Parathyroid adenoma (tissue), 2 donors: ENCODE data around the gene RIC8A.

Experiments used
- H2AFZ ChIP-seq: fragments of 300-600 bp; sonication (generic); one replicate; pipeline ENCODE4 v1.7.0; 2017; ENCODE audit warnings: antibody characterized with exemption, mild to moderate bottlenecking
- H3K27ac ChIP-seq: fragments of 300-600 bp; sonication (generic); one replicate; pipeline ENCODE4 v1.7.0; 2017
- H3K27me3 ChIP-seq: fragments of 300-600 bp; sonication (generic); one replicate; pipeline ENCODE4 v1.7.0; 2017; ENCODE audit warnings: low read length; ENCODE audit not compliant: control insufficient read depth, insufficient read depth
- H3K36me3 ChIP-seq: fragments of 300-600 bp; sonication (generic); one replicate; pipeline ENCODE4 v1.7.0; 2017; ENCODE audit warnings: low read length; ENCODE audit not compliant: control insufficient read depth, insufficient read depth
- H3K4me1 ChIP-seq: fragments of 300-600 bp; sonication (generic); one replicate; pipeline ENCODE4 v1.7.0; 2017; ENCODE audit warnings: control low read depth
- H3K4me2 ChIP-seq: fragments of 300-600 bp; sonication (generic); one replicate; pipeline ENCODE4 v1.7.0; 2017; ENCODE audit warnings: low read length
- H3K4me3 ChIP-seq: fragments of 300-600 bp; sonication (generic); one replicate; pipeline ENCODE4 v1.7.0; 2017; ENCODE audit warnings: low read depth, low read length
- H3K79me2 ChIP-seq: fragments of 300-600 bp; sonication (generic); one replicate; pipeline ENCODE4 v1.7.0; 2017; ENCODE audit warnings: control low read depth
- H3K9ac ChIP-seq: fragments of 300-600 bp; sonication (generic); one replicate; pipeline ENCODE4 v1.7.0; 2017; ENCODE audit warnings: mild to moderate bottlenecking
- H3K9me3 ChIP-seq: fragments of 300-600 bp; sonication (generic); one replicate; pipeline ENCODE4 v1.7.0; 2017; ENCODE audit warnings: low read length; ENCODE audit not compliant: control insufficient read depth
- TF ChIP-seq, protein P1 (sequence below): fragments of 300-600 bp; sonication (generic); IDR thresholded peaks from one replicate; pipeline ENCODE4 v1.7.0; 2017; ENCODE audit warnings: antibody characterized with exemption, mild to moderate bottlenecking
- donor health status: primary hyperparathyroidism.

The RIC8A gene

DNA sequence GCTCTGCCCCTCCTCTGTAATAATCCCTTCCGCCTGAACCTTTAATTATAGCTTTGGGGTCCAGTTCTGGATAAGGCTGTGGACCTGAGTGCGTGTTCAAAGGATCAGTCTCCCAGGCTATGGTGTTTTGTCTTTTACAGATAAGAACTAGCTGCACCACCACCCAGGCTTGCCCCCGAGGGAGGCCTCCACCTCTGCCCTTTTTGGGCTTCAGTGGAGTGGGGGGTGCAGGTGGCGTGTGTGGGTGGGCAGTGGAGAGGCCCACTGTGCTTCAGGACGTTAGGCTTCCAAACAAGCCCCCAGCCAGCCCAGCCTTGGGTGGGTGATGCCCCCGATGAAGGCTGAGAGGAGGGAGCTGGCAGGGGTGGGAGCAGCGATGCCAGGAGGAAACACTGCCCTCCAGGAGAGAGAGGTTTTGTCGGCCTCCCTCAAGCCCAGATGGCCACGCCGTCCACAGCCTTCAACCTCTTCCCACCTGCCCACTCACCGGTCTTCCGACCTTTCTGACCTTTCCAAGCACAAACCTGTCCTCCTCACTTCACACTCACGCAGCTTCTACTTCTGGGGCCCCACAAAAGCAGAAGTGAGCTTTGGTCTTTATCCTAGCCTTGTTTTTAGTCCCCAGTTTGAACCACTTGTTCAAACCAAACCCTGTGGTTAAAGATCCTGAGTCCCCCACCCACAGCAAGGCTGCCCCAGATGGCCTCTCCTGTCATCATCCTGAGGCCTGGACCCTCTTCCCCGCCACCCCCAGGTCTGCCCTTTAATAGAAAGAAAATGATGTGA, 49.6 kb downstream of the RIC8A start:
- TF ChIP-seq, protein P1, sequence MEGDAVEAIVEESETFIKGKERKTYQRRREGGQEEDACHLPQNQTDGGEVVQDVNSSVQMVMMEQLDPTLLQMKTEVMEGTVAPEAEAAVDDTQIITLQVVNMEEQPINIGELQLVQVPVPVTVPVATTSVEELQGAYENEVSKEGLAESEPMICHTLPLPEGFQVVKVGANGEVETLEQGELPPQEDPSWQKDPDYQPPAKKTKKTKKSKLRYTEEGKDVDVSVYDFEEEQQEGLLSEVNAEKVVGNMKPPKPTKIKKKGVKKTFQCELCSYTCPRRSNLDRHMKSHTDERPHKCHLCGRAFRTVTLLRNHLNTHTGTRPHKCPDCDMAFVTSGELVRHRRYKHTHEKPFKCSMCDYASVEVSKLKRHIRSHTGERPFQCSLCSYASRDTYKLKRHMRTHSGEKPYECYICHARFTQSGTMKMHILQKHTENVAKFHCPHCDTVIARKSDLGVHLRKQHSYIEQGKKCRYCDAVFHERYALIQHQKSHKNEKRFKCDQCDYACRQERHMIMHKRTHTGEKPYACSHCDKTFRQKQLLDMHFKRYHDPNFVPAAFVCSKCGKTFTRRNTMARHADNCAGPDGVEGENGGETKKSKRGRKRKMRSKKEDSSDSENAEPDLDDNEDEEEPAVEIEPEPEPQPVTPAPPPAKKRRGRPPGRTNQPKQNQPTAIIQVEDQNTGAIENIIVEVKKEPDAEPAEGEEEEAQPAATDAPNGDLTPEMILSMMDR, result no peak
- no peak overlapping the region for H3K27ac ChIP-seq

GRCh38 chr11:257766-258493, 50.4 kb downstream of the RIC8A start:
- Histone ChIP-seq H3K36me3 (no peaks in the 10 kb centered on the region), H3K27ac (no peak overlapping the region), H3K4me3 (no peak overlapping the region), H2AFZ (no peak overlapping the region), H3K79me2 (no peaks in the 10 kb centered on the region), H3K9ac (no peak overlapping the region), H3K4me2 (no peak overlapping the region), H3K9me3 (no peaks in the 10 kb centered on the region), H3K4me1 (no peaks in the 10 kb centered on the region), H3K27me3 (no peaks in the 10 kb centered on the region)
- TF ChIP-seq, protein P1, result no peak

More for the DNA sequence above, 49.6 kb downstream of the RIC8A start:
- no peaks in the 10 kb centered on the region for H3K27me3 ChIP-seq
- H3K36me3 ChIP-seq, result no peaks in the 10 kb centered on the region
- H3K4me2 ChIP-seq, result no peak overlapping the region
- no peak overlapping the region for H2AFZ ChIP-seq
- no peaks in the 10 kb centered on the region for H3K79me2 ChIP-seq
- no peak overlapping the region for H3K4me3 ChIP-seq
- no peaks in the 10 kb centered on the region for H3K9me3 ChIP-seq
- no peaks in the 10 kb centered on the region for H3K4me1 ChIP-seq
- no peak overlapping the region for H3K9ac ChIP-seq

DNA sequence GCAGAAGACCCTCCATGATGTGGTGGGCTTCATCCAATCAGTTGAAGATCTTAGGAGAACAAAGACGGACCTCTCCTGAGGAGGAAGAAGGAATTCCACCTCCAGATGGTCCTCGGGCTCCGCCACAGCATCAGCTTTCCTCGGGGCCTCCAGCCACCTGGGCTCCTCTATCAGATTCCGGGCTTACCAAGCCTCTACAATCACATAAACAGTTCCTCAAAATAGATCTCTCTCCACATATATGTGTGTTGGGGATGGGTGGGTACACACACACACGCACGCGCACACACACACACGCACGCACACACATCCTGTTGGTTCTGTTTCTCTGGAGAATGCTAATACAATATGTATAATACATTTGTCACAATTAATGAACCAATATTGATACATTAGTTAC, 51.9 kb downstream of the RIC8A start:
- Histone ChIP-seq H3K4me2 (no peak overlapping the region), H3K79me2 (no peaks in the 10 kb centered on the region)

DNA sequence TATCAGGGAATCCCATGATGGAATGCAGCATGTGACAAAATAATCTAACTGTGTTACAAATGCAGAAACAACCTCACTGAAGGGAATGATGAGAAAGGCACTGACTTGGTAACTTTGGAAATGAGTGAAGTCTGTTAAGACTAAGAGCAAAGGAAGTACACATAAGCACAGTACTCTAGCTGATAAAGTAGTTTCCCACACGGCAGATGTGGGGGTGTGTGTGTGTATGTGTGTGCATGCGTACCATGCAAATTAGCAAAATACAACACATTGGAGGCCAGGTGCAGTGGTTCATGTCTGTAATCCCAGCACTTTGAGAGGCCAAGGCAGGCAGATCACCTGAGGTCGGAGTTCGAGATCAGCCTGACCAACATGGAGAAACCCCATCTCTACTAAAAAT, 54.1 kb downstream of the RIC8A start:
- Histone ChIP-seq H3K9ac (no peak overlapping the region), H3K4me2 (no peak overlapping the region), H3K9me3 (no peaks in the 10 kb centered on the region), H3K27ac (no peak overlapping the region), H2AFZ (no peak overlapping the region), H3K36me3 (no peaks in the 10 kb centered on the region), H3K4me3 (no peak overlapping the region), H3K79me2 (no peaks in the 10 kb centered on the region), H3K27me3 (no peaks in the 10 kb centered on the region), H3K4me1 (no peaks in the 10 kb centered on the region)
- TF ChIP-seq, protein P1, result no peak

More for the DNA sequence above, 51.9 kb downstream of the RIC8A start:
- Histone ChIP-seq H3K27ac (no peak overlapping the region), H3K36me3 (no peaks in the 10 kb centered on the region), H3K9me3 (no peaks in the 10 kb centered on the region), H3K27me3 (no peaks in the 10 kb centered on the region), H2AFZ (no peak overlapping the region), H3K9ac (no peak overlapping the region), H3K4me3 (no peak overlapping the region), H3K4me1 (no peaks in the 10 kb centered on the region)
- TF ChIP-seq, protein P1, result no peak
